Measurements from ENCODE around the gene CBARP. TPM values are rescaled to one million over a fixed set of nuclear protein-coding genes. Genes with fewer than 3 reads are reported as not detected.

Gene CBARP
- polyA plus RNA-seq, 1 of the 3 experiments (the other 2 are of a cell fraction), result 5.1 TPM

DNA sequence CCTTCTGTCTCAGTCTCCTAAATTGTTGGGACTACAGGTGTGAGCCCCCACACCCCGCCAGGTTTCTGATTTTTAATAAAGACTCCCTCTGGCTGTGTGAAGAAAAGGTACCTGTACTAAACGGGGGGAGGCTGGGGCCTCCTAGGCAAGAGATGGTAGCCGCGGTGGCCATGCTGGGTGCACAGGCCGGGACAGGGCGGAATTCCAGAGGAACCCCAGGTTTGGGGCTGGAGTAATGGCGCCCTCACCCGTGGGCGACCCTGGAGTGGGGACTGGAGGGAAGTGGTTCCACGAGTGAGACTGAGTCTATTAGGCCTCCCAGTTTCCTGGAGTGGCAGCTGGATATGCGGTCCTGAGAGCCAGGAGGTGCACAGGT lies 1.6 kb upstream of the CBARP start (continued):
- TF ChIP-seq, protein P1, sequence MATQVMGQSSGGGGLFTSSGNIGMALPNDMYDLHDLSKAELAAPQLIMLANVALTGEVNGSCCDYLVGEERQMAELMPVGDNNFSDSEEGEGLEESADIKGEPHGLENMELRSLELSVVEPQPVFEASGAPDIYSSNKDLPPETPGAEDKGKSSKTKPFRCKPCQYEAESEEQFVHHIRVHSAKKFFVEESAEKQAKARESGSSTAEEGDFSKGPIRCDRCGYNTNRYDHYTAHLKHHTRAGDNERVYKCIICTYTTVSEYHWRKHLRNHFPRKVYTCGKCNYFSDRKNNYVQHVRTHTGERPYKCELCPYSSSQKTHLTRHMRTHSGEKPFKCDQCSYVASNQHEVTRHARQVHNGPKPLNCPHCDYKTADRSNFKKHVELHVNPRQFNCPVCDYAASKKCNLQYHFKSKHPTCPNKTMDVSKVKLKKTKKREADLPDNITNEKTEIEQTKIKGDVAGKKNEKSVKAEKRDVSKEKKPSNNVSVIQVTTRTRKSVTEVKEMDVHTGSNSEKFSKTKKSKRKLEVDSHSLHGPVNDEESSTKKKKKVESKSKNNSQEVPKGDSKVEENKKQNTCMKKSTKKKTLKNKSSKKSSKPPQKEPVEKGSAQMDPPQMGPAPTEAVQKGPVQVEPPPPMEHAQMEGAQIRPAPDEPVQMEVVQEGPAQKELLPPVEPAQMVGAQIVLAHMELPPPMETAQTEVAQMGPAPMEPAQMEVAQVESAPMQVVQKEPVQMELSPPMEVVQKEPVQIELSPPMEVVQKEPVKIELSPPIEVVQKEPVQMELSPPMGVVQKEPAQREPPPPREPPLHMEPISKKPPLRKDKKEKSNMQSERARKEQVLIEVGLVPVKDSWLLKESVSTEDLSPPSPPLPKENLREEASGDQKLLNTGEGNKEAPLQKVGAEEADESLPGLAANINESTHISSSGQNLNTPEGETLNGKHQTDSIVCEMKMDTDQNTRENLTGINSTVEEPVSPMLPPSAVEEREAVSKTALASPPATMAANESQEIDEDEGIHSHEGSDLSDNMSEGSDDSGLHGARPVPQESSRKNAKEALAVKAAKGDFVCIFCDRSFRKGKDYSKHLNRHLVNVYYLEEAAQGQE (IDR thresholded peaks at IDR 0.05; ENCODE audit: low read depth, low read length), result no peak
- TF ChIP-seq, protein P2, sequence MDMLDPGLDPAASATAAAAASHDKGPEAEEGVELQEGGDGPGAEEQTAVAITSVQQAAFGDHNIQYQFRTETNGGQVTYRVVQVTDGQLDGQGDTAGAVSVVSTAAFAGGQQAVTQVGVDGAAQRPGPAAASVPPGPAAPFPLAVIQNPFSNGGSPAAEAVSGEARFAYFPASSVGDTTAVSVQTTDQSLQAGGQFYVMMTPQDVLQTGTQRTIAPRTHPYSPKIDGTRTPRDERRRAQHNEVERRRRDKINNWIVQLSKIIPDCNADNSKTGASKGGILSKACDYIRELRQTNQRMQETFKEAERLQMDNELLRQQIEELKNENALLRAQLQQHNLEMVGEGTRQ (IDR thresholded peaks at IDR 0.05; ENCODE audit: borderline replicate concordance, low read depth, low read length), result no peak
- TF ChIP-seq NFIC (IDR thresholded peaks at IDR 0.05; ENCODE audit: borderline replicate concordance), result no peak
- TF ChIP-seq GATA2 (CRISPR knock-in tag; IDR thresholded peaks at IDR 0.05), result no peak
- no peak for TF ChIP-seq JUND (IDR thresholded peaks at IDR 0.05)
- no peak for TF ChIP-seq RXRA (IDR thresholded peaks at IDR 0.05; ENCODE audit: borderline replicate concordance, low read depth)
- TF ChIP-seq, protein P3, sequence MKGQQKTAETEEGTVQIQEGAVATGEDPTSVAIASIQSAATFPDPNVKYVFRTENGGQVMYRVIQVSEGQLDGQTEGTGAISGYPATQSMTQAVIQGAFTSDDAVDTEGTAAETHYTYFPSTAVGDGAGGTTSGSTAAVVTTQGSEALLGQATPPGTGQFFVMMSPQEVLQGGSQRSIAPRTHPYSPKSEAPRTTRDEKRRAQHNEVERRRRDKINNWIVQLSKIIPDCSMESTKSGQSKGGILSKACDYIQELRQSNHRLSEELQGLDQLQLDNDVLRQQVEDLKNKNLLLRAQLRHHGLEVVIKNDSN (IDR thresholded peaks at IDR 0.05; ENCODE audit: borderline replicate concordance, low read depth), result no peak

DNA sequence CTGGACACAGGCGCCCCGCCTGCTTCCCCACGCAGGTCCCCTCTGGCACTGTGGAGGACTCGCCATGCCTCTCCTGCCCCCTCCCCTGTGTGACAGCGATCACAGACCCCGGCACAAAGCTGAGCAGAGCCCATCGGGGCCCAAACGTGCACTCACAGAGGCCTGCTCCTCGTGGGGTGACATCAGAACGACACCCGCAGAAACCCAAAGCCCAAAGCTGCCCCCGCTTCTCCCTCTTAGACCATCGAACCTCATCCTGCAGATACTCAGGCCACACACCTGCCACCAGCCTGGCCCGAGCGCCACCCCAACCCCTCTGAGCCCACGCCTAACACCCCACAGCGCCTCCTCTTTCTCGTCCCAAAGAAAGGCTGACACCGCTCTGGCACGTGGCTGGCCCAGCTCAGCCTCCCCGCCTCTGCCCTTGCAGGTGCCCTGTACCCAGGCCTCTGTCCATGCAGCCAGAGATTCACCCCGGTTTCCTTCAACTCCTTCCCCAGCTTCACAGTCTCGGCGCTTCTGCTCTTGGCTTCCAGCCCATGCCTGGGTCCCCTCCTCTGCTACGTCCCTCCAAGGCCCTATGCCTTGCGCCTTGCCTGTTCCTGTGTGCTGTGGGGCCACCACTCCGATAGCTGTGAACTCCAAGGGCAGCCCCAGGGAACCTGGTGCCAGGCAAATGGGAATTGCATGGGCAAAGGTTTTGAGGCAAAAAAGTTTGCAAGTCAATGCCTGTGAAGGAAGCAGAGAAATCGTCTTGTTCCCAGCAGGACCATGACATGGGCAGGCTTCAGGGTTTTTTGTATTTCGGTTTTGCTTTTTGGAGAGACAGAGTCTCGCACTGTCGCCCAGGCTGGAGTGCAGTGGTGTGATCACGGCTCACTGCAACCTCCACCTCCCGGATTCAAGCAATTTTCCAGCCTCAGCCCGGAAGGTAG lies 831 bp upstream of the CBARP start:
- Histone ChIP-seq H3F3A (replicated peaks; ENCODE audit: insufficient read depth) (peaks cover 31% of the 10 kb centered on the region), H3K4me3 (ENCODE audit: low read depth in 2 of 2, low read length in 1 of 2) (peak overlapping the region in 1 of 2 experiments; percentile 87; a peak in 3 of 4 replicates), H3K27me3 (ENCODE audit: insufficient read depth) (no peaks in the 10 kb centered on the region), H3K9me2 (no peaks in the 10 kb centered on the region), H3K4me1 (ENCODE audit: control insufficient read depth in 1 of 2, insufficient read depth in 2 of 2, low read depth in 1 of 2, low read length in 1 of 2) (peaks cover 12 to 34% of the 10 kb centered on the region in 2 experiments; a peak in 2 of 4 replicates), H3K79me2 (ENCODE audit: insufficient read depth) (peaks cover 39% of the 10 kb centered on the region), H3K27ac (ENCODE audit: low read depth in 2 of 2, low read length in 1 of 2) (peak overlapping the region in 1 of 2 experiments; percentile 88; a peak in 2 of 4 replicates), H2AFZ (ENCODE audit: low read depth) (no peak overlapping the region), H3K9ac (no peak overlapping the region), H3K36me3 (replicated peaks in 1 of 2; ENCODE audit: control insufficient read depth in 1 of 2, insufficient read depth in 2 of 2, low read length in 1 of 2) (peaks cover 0 to 19% of the 10 kb centered on the region in 2 experiments), H3K9me3 (no peaks in the 10 kb centered on the region), H4K20me1 (ENCODE audit: insufficient read depth) (peaks cover 13% of the 10 kb centered on the region; the same call in 1 of the 2 replicates), H3K4me2 (peak overlapping the region; percentile 86)
- 83% methylated on average over 32 of the region's 34 CpGs for WGBS (ENCODE audit: low lambda C conversion rate)
- no peak for DNase-seq
- ChIA-PET CTCF (interaction anchor here (0.9 to 9.7 kb wide), 6 partner anchors 17 to 126 kb away, joined by 3 to 594 read pairs (median 7); partner anchors contain the start of gene CIRBP), POLR2A (interaction anchor here (0.7 to 4.3 kb wide), 2 partner anchors 18 to 31 kb away, joined by 3 to 49 read pairs; partner anchors contain the start of gene CIRBP)
- TF ChIP-seq, protein P4, sequence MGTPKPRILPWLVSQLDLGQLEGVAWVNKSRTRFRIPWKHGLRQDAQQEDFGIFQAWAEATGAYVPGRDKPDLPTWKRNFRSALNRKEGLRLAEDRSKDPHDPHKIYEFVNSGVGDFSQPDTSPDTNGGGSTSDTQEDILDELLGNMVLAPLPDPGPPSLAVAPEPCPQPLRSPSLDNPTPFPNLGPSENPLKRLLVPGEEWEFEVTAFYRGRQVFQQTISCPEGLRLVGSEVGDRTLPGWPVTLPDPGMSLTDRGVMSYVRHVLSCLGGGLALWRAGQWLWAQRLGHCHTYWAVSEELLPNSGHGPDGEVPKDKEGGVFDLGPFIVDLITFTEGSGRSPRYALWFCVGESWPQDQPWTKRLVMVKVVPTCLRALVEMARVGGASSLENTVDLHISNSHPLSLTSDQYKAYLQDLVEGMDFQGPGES (IDR thresholded peaks at IDR 0.05; ENCODE audit: low read depth, low read length), result no peak
- TF ChIP-seq JUND (IDR thresholded peaks at IDR 0.05), result no peak
- TF ChIP-seq, protein P1 (IDR thresholded peaks at IDR 0.05; ENCODE audit: low read depth, low read length), result no peak
- no peak for TF ChIP-seq FOSL2 (IDR thresholded peaks at IDR 0.05; ENCODE audit: borderline replicate concordance, low read depth)
- TF ChIP-seq RXRA (IDR thresholded peaks at IDR 0.05; ENCODE audit: borderline replicate concordance, low read depth), result no peak
- TF ChIP-seq, protein P5, sequence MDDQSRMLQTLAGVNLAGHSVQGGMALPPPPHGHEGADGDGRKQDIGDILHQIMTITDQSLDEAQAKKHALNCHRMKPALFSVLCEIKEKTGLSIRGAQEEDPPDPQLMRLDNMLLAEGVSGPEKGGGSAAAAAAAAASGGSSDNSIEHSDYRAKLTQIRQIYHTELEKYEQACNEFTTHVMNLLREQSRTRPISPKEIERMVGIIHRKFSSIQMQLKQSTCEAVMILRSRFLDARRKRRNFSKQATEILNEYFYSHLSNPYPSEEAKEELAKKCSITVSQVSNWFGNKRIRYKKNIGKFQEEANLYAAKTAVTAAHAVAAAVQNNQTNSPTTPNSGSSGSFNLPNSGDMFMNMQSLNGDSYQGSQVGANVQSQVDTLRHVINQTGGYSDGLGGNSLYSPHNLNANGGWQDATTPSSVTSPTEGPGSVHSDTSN (IDR thresholded peaks at IDR 0.05), result no peak
- TF ChIP-seq, protein P6, sequence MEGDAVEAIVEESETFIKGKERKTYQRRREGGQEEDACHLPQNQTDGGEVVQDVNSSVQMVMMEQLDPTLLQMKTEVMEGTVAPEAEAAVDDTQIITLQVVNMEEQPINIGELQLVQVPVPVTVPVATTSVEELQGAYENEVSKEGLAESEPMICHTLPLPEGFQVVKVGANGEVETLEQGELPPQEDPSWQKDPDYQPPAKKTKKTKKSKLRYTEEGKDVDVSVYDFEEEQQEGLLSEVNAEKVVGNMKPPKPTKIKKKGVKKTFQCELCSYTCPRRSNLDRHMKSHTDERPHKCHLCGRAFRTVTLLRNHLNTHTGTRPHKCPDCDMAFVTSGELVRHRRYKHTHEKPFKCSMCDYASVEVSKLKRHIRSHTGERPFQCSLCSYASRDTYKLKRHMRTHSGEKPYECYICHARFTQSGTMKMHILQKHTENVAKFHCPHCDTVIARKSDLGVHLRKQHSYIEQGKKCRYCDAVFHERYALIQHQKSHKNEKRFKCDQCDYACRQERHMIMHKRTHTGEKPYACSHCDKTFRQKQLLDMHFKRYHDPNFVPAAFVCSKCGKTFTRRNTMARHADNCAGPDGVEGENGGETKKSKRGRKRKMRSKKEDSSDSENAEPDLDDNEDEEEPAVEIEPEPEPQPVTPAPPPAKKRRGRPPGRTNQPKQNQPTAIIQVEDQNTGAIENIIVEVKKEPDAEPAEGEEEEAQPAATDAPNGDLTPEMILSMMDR (IDR thresholded peaks at IDR 0.05), result no peak
- TF ChIP-seq RCOR1 (IDR thresholded peaks at IDR 0.05; ENCODE audit: low read length), result no peak
- no peak for TF ChIP-seq POLR2AphosphoS5 (IDR thresholded peaks at IDR 0.05; ENCODE audit: low read depth, low read length)

Data from SK-N-SH (cell line).